Brain microvascular endothelial cell (primary cell): ENCODE data around the gene DGAT2L6.

Experiments
- DNase-seq: peaks from one replicate; pipeline ENCODE4 v3.0.0-alpha.2; 2020
- H3K27ac ChIP-seq: fragments of 250-450 bp; sonication (Bioruptor Pico); 2 replicates; pipeline ENCODE4 v1.5.1; 2020; ENCODE audit warnings: mild to moderate bottlenecking, moderate library complexity
- H3K27me3 ChIP-seq: fragments of 250-450 bp; sonication (Bioruptor Pico); replicated peaks from 2 replicates; pipeline ENCODE4 v1.5.1; 2020; ENCODE audit warnings: mild to moderate bottlenecking
- H3K36me3 ChIP-seq: fragments of 250-450 bp; sonication (Bioruptor Pico); replicated peaks from 2 replicates; pipeline ENCODE4 v1.5.1; 2020; ENCODE audit warnings: mild to moderate bottlenecking
- H3K4me3 ChIP-seq: 2 replicates; pipeline ENCODE4 v1.5.1; 2011; ENCODE audit warnings: low read depth, mild to moderate bottlenecking, control low read depth, low read length, moderate library complexity
- CTCF ChIP-seq: IDR thresholded peaks from 2 replicates; pipeline ENCODE4 v1.5.1; 2011; ENCODE audit warnings: low read depth, mild to moderate bottlenecking, moderate library complexity, low read length, control low read depth, inconsistent platforms; ENCODE audit errors: missing control alignments
- in situ Hi-C: cut with HindIII; loops from 2 replicates; pipeline ENCODE4 v1.10.0; 2017; ENCODE audit warnings: low sequenced_read_pairs, low pct_ligation_motif_present

Gene DGAT2L6

GRCh38 chrX:70176938-70177533, at the start of gene DGAT2L6:
Gene DGAT2L6, plus strand, starts transcription at chrX:70177483. Its CDS starts 100 bp downstream, at chrX:70177583.
- no peak for DNase-seq
- Histone ChIP-seq H3K36me3 (no peaks in the 10 kb centered on the region), H3K27ac (no peak within 1 kb of the TSS), H3K4me3 (no peak within 1 kb of the TSS), H3K27me3 (no peaks in the 10 kb centered on the region)
- TF ChIP-seq CTCF: no peak
- in situ Hi-C loops: no loop called here

GRCh38 chrX:70128071-70128470, 49.2 kb upstream of the DGAT2L6 start:
- TF ChIP-seq CTCF: no peak
- no peak overlapping the region for H3K27ac ChIP-seq
- H3K27me3 ChIP-seq: no peaks in the 10 kb centered on the region
- no peaks in the 10 kb centered on the region for H3K36me3 ChIP-seq
- in situ Hi-C loops: no loop called here
- DNase-seq: no peak
- H3K4me3 ChIP-seq: no peak overlapping the region

GRCh38 chrX:70129816-70130215, 47.5 kb upstream of the DGAT2L6 start:
- no peak for TF ChIP-seq CTCF
- DNase-seq: no peak
- Histone ChIP-seq H3K36me3 (no peaks in the 10 kb centered on the region), H3K27ac (no peak overlapping the region), H3K4me3 (no peak overlapping the region), H3K27me3 (no peaks in the 10 kb centered on the region)
- in situ Hi-C loops: no loop called here

- DNase-seq: no peak
- H3K4me3 ChIP-seq: no peak overlapping the region
- no peaks in the 10 kb centered on the region for H3K36me3 ChIP-seq
- in situ Hi-C loops: no loop called here
- no peak for TF ChIP-seq CTCF
- H3K27me3 ChIP-seq: no peaks in the 10 kb centered on the region
- H3K27ac ChIP-seq: no peak overlapping the region
These were observed 45.1 kb upstream of the DGAT2L6 start for GRCh38 chrX:70132224-70132623.

- no peak for DNase-seq
These were observed 44.4 kb upstream of the DGAT2L6 start for GRCh38 chrX:70132877-70133302.

More at GRCh38 chrX:70132877-70133302, 44.4 kb upstream of the DGAT2L6 start:
- Histone ChIP-seq H3K27me3 (no peaks in the 10 kb centered on the region), H3K27ac (peak overlapping the region; percentile 91), H3K4me3 (peak overlapping the region; percentile 77), H3K36me3 (no peaks in the 10 kb centered on the region)
- no peak for TF ChIP-seq CTCF
- in situ Hi-C loops: no loop called here
